ENCODE data around the gene PRCC.

Gene PRCC, protein sequence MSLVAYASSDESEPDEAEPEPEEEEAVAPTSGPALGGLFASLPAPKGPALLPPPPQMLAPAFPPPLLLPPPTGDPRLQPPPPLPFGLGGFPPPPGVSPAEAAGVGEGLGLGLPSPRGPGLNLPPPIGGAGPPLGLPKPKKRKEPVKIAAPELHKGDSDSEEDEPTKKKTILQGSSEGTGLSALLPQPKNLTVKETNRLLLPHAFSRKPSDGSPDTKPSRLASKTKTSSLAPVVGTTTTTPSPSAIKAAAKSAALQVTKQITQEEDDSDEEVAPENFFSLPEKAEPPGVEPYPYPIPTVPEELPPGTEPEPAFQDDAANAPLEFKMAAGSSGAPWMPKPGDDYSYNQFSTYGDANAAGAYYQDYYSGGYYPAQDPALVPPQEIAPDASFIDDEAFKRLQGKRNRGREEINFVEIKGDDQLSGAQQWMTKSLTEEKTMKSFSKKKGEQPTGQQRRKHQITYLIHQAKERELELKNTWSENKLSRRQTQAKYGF

DNA sequence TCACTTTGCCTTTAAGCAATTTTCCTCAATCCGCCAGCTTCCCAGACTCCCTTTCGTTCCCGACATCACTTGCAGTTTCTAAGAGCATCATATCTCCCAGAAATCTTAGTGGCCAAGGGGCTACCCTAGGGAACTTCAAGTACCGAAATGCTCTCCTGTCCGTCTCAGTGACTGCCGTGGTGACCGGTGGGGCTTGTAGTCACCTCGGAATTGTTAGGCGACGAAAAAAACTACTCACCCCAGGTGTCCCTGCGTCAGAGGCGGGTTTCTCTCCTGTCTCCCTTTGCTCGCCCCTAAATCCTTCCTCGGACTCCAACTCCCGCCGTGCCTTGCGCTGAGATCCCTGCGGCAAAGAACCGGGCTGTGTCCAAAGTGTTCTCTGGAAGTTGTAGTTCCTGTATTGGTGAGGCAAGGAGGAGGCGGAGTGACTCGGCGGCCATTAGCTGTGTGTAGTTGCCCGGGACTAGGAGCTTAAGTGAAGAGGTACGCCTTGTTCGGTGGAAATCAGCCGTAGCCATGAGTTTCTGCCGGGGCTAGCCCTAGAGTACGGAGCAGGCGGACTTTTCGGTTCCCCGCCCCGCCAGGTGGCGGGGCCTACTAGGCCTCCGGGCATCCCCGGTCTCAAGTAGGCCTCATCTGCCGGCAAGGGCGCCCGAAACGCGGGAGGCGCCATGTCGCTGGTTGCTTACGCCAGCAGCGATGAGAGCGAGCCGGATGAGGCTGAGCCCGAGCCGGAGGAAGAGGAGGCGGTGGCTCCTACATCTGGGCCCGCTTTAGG, at the start of gene PRCC:
TSS of gene PRCC (plus strand) at position 435 of the 778 bp plus-strand sequence. CDS start at position 672, 237 bp downstream.
- peak; percentile 93 for DNase-seq

DNA sequence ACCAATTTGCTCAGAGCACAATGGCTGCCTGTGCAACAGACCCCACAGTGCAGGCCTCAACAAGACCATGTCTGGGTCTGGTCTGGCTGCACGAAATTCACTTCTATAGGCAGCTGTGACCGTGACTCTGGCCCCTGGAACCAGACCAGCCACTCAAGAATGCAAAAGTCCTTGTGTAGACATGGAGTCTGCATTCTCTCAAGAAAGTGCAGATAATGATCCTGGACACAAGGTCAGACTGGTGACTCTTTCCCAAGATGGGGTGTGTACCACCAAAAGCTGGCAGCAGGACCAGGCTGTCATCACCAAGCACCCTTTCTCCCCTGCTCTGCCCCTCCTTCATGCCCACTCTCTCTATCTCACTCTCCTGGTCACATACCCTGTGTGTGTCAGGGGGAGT, 46.2 kb upstream of the PRCC start:
- DNase-seq: no peak

DNA sequence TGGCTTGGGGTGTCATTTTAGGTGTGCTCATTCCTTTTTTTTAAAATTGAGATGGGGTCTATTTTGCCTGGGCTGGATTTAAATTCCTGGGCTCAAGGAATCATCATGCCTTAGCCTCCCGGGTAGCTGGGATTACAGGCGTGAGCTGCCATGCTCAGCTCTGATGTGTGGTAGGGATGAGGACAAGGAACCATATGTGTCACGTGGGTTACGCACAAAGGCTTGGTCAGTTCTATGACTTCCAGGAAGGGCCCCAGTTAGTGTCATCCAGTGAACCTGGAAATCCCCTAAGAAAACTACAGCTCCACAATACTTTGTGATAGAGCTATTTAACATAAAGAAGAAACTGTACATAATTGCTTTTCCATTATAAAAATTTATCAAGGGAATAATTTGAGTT, 45.8 kb upstream of the PRCC start:
- no peak for DNase-seq

DNA sequence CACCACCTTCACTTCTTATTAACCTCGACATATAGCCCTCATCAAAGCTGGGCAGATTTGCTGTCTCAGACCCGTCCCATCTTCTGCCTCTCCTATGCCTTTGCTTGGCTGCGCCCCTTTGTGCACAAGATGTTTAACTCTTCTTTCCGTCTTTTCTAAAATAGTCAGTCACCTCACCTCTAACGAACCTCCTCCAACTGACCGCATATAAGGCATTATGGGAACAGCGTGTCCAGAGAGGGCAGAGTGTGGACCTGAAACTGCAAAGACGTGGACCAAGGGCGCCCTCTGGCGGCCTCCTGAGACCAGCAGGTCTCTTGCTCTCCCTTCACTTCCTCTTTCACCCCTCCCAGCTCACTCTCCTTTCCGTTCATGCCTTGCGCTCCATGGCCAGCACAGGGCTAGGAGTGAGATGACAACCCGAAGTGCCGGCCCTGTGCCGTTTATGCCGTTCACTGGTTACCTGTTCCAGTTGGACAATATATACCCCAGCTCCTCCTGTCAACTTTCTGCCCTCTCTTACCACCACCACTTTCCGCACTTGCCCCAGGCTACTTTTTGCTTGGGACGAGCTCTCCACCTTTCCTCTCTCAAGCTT, 41.6 kb upstream of the PRCC start:
- DNase-seq: peak; percentile 64

DNA sequence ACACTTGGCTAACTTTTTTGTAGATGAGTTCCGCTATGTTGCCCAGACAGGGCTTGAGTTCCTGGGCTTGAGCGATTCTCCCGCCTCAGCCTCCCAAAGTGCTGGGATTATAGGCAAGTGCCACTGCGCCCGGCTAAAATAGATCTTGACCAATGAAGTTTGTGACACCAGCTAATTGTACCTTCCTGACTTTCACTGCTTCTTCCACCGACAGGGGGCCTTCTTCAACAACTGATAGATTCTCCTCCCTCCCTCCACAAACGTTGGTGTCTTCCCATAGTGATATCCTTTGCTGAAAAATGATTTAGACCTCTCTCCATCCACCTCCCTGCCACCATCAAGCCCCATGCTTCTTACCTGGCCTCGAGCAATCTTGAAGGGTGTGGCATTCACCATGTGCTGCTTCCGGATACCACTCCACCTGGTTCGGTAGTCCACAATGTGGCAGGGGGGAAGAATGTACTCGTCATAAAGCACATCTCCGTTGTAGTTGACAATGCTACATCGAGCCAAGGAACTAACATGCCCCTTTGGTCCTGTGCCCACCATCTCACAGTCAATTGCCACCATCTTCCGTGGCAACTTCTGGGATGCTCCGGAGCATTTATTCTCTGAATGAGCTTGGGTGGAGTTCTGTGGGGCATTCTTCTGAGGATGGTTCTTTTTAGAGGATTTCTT, 40.6 kb upstream of the PRCC start:
- peak; percentile 38 for DNase-seq

DNA sequence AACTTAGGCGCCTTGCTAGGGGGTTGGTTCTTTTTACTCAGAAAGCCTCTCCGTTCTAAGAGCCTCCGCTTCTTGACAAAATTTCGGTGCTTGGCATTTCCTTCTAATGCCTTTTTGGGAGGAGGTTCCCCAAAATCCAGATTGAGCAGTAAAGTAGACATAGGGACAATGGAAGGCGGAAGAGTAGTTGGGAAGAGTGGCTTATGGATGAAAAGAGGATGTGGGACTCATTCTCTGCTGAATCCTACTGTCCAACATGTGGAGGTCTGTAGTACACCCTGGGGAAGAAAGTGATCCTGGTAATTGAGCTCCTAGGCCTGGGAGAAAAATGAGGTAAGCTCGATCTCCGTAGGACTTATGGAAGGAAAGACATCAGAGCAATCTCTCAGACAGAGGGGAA, 39.8 kb upstream of the PRCC start:
- DNase-seq: no peak

DNA sequence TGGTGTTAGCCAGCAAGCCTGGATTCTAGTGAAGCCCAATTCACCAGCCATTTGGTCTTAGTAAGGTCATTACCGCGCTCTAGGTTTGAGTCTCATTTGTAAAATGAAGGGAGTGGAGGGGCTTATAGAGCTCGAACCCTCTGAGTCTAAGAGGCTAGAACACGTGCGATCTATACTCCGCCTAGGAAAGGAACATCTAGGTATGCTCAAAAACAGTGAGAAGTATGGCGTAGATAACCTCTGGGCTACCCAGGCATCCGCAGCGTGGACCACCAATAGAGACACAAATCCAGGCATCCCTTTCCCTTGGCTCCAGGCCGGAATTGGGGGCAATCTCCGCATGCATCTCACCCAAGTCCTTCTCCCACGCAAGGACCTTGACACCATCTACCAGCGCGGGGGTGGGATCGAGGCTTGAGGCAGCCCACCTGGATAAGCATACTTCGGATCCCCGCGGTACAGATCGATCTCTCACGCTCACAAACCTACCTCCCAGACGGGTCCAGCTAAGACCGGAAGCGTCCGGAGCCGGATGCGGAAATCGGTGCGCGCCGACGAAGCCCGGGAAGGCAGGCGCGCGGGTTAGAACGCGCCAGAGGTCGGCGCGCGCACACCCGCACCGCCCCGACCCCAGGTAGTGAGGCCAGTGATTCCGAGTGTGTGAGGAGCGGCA, 39.3 kb upstream of the PRCC start, which contains the start of gene METTL25B:
TSS of gene METTL25B (plus strand) at position 544 of the 673 bp plus-strand sequence. CDS start 636 bp downstream, outside the sequence.
- peak; percentile 53 for DNase-seq

DNA sequence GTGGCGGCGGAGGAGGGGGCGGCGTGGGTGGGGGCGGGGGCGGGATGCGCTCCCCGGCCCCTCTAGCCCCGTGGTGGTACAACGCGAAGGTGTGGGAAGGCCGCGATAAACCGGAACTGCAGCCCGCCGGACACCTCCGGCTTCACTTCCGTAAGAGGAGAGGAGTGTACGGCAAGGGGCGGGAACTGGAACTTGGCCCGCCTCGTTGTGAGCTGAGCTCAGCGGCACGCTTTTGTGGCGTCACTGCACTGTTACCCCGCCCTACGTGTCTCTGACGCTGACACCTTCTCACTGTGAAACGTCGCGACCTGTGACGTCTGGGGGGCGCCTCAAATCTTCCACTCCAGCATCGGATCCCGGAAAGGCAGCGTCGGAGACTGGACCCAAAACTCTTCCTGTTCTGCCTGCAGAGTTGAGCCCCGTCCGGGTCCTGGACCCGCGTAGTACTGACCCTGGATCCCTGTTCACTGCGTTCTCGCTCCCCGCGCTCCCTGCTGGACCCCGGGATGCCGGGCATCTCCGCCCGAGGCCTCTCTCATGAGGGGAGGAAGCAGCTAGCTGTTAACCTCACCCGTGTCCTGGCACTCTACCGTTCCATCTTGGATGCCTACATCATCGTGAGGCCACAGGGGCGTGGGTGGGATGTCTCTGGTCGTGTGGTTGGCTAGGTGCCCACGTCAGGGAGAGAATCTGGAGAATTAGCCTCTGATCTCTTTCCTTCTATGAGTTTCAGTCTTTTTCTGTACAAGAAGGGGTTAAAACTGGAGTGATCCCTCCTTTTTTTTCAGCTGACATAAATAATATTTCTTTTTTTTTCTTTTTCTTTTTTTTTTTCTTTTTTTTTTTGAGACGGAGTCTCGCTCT, 38.5 kb upstream of the PRCC start, which contains the start of gene ISG20L2:
TSS of gene ISG20L2 (minus strand) at position 168 of the 864 bp plus-strand sequence. CDS start 1,114 bp downstream, outside the sequence.
- DNase-seq: peak; percentile 90

DNA sequence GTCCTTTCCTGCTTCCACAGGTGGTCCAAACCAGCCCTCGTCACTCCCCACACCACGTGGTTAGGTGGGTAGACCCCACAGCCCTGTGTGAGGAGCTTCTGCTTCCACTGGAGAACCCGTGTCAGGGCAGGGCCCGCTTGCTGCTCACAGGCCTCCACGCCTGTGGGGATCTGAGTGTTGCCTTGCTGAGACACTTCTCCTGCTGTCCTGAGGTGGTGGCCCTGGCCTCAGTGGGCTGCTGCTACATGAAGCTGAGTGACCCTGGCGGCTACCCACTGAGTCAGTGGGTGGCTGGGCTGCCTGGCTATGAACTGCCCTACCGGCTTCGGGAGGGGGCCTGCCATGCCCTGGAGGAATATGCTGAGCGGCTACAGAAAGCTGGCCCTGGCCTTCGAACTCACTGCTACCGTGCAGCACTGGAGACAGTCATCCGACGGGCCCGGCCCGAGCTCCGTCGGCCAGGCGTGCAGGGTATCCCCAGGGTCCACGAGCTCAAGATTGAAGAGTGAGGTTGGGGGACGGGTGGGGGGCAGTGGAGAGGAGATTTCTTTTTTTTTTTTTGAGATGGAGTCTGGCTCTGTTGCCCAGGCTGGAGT, 33.2 kb upstream of the PRCC start:
- no peak for DNase-seq

DNA sequence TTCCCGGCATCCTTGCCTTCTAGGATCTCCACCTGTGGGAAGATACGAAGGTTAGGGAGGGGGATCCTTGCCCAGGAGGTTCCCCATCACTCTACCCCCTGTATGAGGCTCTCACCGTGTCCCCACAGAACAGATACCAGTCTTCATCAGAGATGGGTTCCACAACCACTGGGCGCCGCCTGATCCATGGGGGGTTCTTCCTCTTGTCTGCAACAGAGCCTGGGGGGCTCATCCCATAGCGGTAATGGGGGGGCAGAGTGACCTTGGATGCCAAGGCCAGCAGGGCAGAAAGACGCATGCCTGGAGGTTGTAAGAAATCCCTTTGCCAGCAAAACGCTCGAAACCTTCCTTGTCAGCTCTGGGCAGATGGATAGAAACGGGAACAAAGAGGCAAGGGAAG, 28.9 kb upstream of the PRCC start:
- no peak for DNase-seq

DNA sequence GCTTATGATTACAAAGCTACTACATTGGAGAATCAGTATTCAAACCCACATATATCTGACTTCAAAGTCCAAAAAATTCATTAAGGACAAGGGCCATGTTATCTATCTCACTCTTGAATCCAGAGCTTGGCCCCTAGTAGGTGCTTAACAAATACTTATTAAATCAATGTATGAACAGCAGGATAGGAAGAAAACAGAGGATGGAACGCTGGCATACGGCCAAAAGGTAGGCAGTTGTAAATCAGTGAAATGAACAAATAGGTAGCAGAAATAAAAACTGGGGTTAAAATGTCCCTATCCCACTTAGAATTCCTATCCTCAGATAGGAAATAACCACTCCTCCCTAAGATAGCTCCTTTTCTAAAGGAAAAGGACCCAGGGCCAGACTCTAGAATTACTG, 28.4 kb upstream of the PRCC start:
- no peak for DNase-seq

DNA sequence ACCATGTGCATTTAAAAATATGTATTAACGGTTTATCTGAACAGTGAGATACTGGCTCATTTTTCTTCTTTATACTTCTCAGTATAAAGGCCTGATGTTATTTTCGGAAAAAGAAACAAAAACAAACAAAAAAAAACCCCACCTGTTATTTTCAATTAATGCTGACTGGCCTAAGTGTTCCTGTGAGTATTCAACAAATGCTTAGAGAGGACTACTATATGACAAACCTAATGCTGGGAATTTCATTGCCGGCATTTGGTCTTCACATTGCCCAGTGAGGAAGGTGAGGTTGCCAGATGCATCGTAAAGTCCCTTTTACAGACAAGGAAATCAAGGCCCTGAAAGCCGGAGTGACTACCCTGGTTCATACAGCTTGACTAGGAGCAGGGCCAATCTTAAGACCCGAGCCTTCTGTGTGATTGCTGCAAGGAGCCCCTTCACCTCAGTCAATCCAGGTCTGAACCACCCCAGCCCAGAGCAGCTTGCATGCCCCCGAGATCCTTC, 27.0 kb upstream of the PRCC start:
- DNase-seq: no peak

DNA sequence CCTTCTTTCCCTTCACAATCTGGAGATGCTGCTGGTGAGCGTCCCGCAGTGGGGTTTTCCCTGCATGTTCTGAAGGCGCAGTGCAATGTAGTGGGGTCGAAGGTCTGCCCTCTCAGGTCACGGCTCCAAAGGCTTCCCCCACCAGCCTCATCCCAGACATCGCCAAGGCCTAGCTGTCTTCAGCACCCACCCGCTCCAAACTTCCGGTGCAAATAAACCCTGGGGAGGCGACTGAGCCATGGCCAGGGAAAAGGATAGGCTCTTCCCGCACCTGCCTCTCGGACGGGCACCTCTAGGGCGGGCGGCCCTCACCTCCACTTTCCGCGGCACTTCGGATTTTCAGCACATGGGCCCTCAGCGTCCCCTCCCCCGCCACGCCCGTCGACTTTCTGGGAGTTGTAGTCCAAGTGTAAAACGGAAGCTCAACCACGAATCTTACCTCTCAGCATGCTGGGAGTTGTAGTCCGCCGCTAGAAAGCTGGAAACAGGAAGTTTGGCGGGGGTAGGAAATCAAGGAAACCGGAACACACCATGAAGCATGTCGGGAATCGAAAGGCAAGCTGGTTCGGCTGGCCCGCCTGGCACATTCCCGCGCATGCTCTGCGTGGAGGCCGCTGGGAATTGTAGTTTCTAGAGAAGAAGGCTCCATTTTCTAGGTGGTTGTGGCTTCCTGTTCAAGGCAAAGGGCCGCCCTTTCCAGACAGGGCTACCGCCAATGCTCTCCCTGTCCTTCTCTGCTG, 26.4 kb upstream of the PRCC start, which contains the start of gene MRPL24:
TSS of gene MRPL24 (minus strand) at position 348 of the 740 bp plus-strand sequence. CDS start 2,384 bp downstream, outside the sequence.
- peak; percentile 92 for DNase-seq

DNA sequence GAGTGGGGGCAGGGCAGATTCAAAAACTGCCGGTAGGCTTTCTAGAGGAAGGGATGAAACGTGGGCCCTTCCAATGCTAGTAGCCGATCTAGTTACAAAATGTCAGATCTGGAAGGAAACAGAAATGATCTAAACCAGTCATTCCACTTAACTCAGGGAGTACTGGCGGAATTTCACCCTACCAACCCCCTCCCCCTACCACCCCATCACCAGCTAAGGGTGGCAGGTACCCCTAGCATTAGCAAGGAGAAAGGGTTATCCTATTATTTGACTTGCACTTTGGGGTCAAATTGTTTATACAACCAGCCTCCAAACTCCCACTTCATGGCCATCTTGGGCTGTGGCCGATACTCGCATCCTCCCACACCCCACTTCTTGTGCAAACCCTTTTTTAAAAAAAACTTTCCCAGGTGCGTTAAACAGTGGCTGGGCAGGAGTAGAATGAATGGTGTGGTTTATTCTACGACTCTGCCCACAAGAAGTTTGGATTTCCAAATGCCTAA, 25.8 kb upstream of the PRCC start:
- no peak for DNase-seq

DNA sequence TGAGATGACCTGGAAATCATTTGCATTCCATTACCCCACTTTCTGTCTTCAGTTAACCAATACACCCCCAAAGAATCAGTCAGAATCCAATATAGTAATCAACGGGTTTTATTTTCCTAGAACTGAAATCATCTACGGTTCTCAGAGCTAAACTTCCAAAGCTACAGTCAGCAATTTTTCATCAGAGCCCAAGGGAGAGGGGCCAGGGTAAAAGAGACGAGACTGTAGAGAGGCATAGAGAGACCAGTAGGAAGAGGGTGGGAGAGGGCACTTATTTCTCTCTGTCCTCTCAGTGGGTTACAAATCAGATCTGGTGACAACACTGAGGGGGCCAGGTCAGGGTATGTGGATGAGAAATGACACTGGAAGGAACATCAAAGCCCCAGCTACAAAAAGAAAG, 25.3 kb upstream of the PRCC start:
- DNase-seq: no peak

DNA sequence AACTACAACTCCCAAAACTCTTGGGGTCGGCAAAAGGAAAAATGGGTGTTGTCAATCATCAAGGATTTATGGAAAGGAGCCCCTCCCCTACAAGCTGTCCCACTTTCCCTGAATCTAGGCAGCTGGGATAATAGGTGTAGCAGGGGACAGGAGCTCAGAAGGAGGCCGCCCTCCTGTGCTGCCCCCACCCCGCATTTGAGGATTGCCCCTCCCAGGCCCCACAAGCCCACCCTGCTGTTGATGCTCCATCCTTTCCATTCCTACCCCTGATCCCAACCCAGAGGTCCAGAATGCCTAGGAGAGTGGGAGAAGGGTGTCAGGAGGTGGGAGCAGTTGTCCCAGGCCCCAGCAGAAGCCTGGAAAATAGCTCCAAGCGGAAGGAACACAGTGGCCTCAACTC, 24.5 kb upstream of the PRCC start:
- no peak for DNase-seq

DNA sequence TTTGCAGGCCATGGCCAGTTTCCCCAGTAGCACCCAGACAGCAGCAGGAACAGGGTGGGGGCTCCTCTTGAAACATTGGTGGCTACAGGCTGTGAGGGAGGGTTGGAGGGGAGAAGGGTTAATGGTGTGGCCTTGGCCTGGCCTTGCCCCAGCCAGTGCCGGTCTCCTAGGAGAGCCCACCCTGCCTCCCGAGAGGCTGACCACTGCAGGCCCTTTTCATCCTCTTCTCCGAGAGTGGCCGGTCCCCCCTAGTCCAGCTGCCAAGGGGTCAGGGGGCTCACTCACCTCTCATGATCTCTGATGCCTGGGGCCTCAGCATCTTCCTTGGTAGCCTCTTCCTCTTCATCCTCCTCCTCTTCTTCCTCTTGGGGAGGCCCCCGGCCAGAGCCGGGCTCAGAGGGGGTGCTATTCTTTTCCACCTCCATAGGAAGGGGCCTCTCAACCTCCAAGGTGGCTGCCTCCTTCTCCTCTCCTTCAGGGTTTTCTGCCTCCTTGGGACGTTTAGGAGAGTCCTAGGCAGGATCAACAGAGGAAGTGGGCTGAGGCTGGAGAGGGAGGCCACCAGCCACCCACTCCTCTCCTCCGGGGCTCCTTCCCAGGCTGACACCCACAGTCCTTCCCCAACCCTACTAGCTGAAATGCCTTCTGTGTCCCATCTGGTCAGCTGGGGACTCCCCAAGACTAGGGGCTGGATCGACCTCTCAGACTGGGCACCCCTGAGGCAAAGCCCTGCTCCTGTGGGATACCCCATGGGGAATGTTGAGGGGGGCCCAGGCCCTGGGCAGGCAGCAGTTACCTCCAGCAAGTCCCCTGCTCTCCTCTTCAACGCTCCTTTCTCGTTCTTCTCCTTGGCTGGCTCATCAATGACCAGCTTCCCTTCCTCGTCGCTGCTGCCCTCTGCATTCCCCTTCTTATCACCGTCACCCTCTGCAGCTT, 23.7 kb upstream of the PRCC start:
- DNase-seq: no peak

DNA sequence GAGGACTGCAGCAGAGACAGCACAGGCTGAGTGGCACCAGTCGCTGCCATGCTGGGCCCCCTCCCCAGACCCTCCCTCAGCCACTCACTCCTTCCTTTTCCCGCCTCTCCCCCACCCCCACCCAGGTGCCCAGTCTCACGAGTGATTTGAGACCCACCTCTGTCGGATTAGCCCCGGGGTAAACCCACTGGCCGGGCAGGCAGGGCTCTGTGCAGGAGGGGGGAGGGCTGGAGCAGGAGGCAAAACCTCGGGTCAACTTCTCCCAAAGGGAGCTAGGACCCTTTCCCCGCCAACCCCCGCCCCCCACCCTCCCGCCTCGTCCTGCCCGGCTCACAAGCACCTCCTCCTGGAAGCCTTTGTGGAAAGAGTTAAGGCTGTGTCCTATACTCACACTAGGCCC, 23.0 kb upstream of the PRCC start:
- no peak for DNase-seq

All from activated T-cell treated with anti-CD3 and anti-CD28 coated beads for 4 hours (primary cell).